HFFc6 (cell line): ENCODE results near the gene PCDHB7. TPM values are rescaled to one million over a fixed set of nuclear protein-coding genes. Genes with fewer than 3 reads are reported as not detected.
"Not testable (repeated sequence)": the region's sequence is repeated elsewhere in the genome, so short reads cannot be mapped to it uniquely, and the experiment has no call there.

Experiments used
- DNase-seq: peaks from one replicate; pipeline ENCODE4 v3.0.0-alpha.2; 2018
- H3K27ac Mint-ChIP-seq: 2 replicates; pipeline ENCODE4 v1.8.0; 2020; ENCODE audit warnings: mild to moderate bottlenecking, mixed read lengths
- H3K27me3 Mint-ChIP-seq: 2 replicates; pipeline ENCODE4 v1.8.0; 2021; ENCODE audit warnings: mild to moderate bottlenecking, moderate library complexity, mixed read lengths; ENCODE audit not compliant: insufficient read depth
- H3K36me3 Mint-ChIP-seq: 2 replicates; pipeline ENCODE4 v1.8.0; 2021; ENCODE audit warnings: low read depth, mixed read lengths
- H3K4me1 Mint-ChIP-seq: 2 replicates; pipeline ENCODE4 v1.8.0; 2020; ENCODE audit warnings: low read depth, mixed read lengths
- H3K4me3 Mint-ChIP-seq: 2 replicates; pipeline ENCODE4 v1.8.0; 2020; ENCODE audit warnings: mild to moderate bottlenecking, moderate library complexity, mixed read lengths
- H3K9me3 Mint-ChIP-seq: 2 replicates; pipeline ENCODE4 v1.8.0; 2020; ENCODE audit warnings: mild to moderate bottlenecking, mixed read lengths
- total RNA-seq, 6 experiments: library from RNA; stranded (reverse); fragmentation: NEBNext Ultra II Directional; extraction: Animal tissue kit (Norgen Biotek cat#: 25700); gene quantifications; 2 replicates in 1 of 6; 3 replicates in 5 of 6; pipeline ENCODE4 v1.2.3, GENCODE V29; 2021
- TF ChIP-seq, protein P1 (sequence below): fragments of 200-600 bp; sonication (generic); IDR thresholded peaks from 2 replicates; pipeline ENCODE4 v1.5.0; 2021; ENCODE audit warnings: antibody characterized with exemption, mild to moderate bottlenecking

The PCDHB7 gene
- total RNA-seq, 6 experiments from 2014 or later, result 0.38 to 0.97 (median 0.46) TPM

DNA sequence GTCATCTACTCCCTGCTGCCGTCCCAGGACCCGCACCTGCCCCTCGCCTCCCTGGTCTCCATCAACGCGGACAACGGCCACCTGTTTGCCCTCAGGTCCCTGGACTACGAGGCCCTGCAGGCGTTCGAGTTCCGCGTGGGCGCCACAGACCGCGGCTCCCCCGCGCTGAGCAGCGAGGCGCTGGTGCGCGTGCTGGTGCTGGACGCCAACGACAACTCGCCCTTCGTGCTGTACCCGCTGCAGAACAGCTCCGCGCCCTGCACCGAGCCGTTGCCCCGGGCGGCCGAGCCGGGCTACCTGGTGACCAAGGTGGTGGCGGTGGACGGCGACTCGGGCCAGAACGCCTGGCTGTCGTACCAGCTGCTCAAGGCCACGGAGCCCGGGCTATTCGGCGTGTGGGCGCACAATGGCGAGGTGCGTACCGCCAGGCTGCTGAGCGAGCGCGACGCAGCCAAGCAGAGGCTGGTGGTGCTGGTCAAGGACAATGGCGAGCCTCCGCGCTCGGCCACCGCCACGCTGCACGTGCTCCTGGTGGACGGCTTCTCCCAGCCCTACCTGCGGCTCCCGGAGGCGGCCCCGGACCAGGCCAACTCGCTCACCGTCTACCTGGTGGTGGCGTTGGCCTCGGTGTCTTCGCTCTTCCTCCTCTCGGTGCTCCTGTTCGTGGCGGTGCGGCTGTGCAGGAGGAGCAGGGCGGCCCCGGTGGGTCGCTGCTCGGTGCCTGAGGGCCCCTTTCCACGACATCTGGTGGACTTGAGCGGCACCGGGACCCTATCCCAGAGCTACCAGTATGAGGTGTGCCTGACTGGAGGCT lies 2.1 kb downstream of the PCDHB7 start:
- H3K4me1 Mint-ChIP-seq, result peaks cover 12% of the 10 kb centered on the region
- H3K27ac Mint-ChIP-seq, H3K36me3 Mint-ChIP-seq, DNase-seq, H3K4me3 Mint-ChIP-seq, H3K9me3 Mint-ChIP-seq, H3K27me3 Mint-ChIP-seq: not testable (repeated sequence)

DNA sequence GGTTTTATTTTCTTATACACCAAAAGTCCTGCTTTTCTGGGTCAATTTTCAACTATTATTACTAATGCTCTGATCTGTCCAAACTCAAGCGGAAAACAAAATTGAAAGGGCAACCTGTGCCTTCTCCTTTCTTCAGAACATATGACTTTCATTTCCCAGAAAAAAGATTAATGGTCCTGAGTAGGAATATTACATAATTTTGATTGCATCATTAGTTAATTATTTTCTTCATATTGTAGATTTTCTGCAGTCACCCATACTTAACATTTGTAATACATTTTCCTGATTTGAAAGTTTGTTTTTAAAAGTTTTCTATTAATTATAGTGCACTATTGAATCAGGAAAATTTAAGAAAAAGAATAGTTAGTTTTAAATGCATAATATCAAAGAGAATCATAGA lies 3.5 kb downstream of the PCDHB7 start:
- peaks cover 4% of the 10 kb centered on the region; the same call in 1 of the 2 replicates for H3K36me3 Mint-ChIP-seq
- H3K4me1 Mint-ChIP-seq, result peaks cover 12% of the 10 kb centered on the region
- H3K27me3 Mint-ChIP-seq, result peaks cover 8% of the 10 kb centered on the region; the same call in 1 of the 2 replicates
- H3K4me3 Mint-ChIP-seq, result no peak overlapping the region
- H3K27ac Mint-ChIP-seq, result no peak overlapping the region
- H3K9me3 Mint-ChIP-seq, result peaks cover 7% of the 10 kb centered on the region
- no peak for DNase-seq
- TF ChIP-seq, protein P1, sequence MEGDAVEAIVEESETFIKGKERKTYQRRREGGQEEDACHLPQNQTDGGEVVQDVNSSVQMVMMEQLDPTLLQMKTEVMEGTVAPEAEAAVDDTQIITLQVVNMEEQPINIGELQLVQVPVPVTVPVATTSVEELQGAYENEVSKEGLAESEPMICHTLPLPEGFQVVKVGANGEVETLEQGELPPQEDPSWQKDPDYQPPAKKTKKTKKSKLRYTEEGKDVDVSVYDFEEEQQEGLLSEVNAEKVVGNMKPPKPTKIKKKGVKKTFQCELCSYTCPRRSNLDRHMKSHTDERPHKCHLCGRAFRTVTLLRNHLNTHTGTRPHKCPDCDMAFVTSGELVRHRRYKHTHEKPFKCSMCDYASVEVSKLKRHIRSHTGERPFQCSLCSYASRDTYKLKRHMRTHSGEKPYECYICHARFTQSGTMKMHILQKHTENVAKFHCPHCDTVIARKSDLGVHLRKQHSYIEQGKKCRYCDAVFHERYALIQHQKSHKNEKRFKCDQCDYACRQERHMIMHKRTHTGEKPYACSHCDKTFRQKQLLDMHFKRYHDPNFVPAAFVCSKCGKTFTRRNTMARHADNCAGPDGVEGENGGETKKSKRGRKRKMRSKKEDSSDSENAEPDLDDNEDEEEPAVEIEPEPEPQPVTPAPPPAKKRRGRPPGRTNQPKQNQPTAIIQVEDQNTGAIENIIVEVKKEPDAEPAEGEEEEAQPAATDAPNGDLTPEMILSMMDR, result no peak

DNA sequence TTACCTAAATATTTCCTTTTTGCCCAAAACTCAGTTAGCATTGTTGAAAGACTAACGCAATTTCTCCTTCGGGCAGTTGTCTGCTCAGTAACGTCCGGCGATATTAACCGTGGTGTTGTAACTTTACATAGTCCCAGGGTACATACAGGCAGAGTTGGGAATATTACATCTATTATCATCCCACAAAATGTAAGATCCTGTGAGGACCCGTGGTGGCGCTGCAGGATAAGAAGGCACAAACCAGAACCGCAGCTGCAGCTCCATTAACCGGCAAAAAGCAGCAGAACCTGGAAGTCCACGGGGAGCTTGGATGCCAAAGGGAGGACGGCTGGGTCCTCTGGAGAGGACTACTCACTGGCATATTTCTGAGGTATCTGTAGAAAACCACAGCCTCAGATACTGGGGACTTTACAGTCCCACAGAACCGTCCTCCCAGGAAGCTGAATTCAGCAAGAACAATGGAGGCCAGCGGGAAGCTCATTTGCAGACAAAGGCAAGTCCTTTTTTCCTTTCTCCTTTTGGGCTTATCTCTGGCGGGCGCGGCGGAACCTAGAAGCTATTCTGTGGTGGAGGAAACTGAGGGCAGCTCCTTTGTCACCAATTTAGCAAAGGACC lies 5.2 kb downstream of the PCDHB7 start, which contains the start of gene PCDHB8:
PCDHB8 (plus strand) TSS at position 214 of the 615 bp plus-strand sequence; CDS start at position 459, 245 bp downstream.
- not testable (repeated sequence) for H3K4me3 Mint-ChIP-seq, H3K27me3 Mint-ChIP-seq, H3K27ac Mint-ChIP-seq, H3K36me3 Mint-ChIP-seq, H3K9me3 Mint-ChIP-seq
- peak; percentile 8 for DNase-seq
- TF ChIP-seq, protein P1, result peak; percentile 46
- peaks cover 11% of the 10 kb centered on the region for H3K4me1 Mint-ChIP-seq

DNA sequence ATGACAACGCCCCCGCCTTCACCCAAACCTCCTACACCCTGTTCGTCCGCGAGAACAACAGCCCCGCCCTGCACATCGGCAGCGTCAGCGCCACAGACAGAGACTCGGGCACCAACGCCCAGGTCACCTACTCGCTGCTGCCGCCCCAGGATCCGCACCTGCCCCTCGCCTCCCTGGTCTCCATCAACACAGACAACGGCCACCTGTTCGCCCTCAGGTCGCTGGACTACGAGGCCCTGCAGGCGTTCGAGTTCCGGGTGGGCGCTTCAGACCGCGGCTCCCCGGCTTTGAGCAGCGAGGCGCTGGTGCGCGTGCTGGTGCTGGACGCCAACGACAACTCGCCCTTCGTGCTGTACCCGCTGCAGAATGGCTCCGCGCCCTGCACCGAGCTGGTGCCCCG lies 6.9 kb downstream of the PCDHB7 start:
- H3K9me3 Mint-ChIP-seq, H3K36me3 Mint-ChIP-seq, H3K4me3 Mint-ChIP-seq, H3K27ac Mint-ChIP-seq, H3K27me3 Mint-ChIP-seq, DNase-seq: not testable (repeated sequence)
- peaks cover 15% of the 10 kb centered on the region for H3K4me1 Mint-ChIP-seq

DNA sequence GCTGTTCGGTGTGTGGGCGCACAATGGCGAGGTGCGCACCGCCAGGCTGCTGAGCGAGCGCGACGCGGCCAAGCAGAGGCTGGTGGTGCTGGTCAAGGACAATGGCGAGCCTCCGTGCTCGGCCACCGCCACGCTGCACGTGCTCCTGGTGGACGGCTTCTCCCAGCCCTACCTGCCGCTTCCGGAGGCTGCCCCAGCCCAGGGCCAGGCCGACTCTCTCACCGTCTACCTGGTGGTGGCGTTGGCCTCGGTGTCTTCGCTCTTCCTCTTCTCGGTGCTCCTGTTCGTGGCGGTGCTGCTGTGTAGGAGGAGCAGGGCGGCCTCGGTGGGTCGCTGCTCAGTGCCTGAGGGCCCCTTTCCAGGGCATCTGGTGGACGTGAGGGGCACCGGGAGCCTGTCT lies 7.4 kb downstream of the PCDHB7 start:
- not testable (repeated sequence) for H3K4me3 Mint-ChIP-seq, H3K27ac Mint-ChIP-seq, DNase-seq, H3K27me3 Mint-ChIP-seq
- Mint-ChIP-seq H3K4me1 (peaks cover 15% of the 10 kb centered on the region), H3K9me3 (peaks cover 12% of the 10 kb centered on the region), H3K36me3 (peaks cover 10% of the 10 kb centered on the region)

DNA sequence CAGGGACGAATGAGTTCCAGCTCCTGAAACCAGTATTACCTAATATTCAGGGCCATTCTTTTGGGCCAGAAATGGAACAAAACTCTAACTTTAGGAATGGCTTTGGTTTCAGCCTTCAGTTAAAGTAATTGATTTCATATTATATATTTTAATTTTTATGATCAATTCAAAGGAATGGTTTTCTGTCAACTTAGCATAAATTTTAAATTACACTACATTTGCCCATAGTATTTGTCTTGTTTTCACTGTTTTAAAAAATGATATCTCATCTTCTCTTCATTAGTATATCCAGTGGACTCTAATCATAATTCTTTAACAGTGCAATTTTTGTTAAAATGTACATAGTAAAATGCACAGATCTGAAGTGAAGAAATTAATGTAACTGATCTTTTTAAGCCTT lies 7.9 kb downstream of the PCDHB7 start:
- peaks cover 16% of the 10 kb centered on the region for H3K9me3 Mint-ChIP-seq
- TF ChIP-seq, protein P1, result no peak
- H3K36me3 Mint-ChIP-seq, result peaks cover 12% of the 10 kb centered on the region
- peaks cover 8% of the 10 kb centered on the region; the same call in 1 of the 2 replicates for H3K27me3 Mint-ChIP-seq
- no peak overlapping the region for H3K27ac Mint-ChIP-seq
- peaks cover 15% of the 10 kb centered on the region for H3K4me1 Mint-ChIP-seq
- no peak overlapping the region for H3K4me3 Mint-ChIP-seq
- DNase-seq, result no peak

DNA sequence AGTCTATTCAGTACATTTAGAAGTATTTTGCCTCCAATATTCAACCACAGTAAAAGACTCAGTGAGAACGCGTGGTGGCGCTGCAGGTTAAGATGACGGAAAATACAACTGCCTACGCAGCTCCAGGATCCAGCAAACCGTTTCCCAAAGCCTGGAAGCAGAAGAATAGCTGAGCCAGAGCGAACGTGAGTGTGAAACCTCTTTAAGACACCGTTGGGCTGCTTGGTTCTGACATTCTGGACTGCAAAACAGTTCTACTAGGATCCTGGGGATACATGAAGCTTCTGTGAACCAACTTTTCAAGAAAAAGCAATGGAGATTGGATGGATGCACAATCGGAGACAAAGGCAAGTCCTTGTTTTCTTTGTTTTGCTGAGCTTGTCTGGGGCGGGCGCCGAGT lies 9.8 kb downstream of the PCDHB7 start, which contains the start of gene PCDHB16:
PCDHB16 (plus strand) TSS at position 140 of the 400 bp plus-strand sequence; CDS start at position 313, 173 bp downstream.
- TF ChIP-seq, protein P1, result peak; percentile 78
- peaks cover 16% of the 10 kb centered on the region for H3K9me3 Mint-ChIP-seq
- peaks cover 20% of the 10 kb centered on the region for H3K4me1 Mint-ChIP-seq
- H3K4me3 Mint-ChIP-seq, result peak within 1 kb of the TSS; percentile 82
- H3K27me3 Mint-ChIP-seq, result peaks cover 8% of the 10 kb centered on the region
- peak; percentile 62 for DNase-seq
- H3K27ac Mint-ChIP-seq, result no peak within 1 kb of the TSS; the same call in 1 of the 2 replicates
- peaks cover 12% of the 10 kb centered on the region for H3K36me3 Mint-ChIP-seq

DNA sequence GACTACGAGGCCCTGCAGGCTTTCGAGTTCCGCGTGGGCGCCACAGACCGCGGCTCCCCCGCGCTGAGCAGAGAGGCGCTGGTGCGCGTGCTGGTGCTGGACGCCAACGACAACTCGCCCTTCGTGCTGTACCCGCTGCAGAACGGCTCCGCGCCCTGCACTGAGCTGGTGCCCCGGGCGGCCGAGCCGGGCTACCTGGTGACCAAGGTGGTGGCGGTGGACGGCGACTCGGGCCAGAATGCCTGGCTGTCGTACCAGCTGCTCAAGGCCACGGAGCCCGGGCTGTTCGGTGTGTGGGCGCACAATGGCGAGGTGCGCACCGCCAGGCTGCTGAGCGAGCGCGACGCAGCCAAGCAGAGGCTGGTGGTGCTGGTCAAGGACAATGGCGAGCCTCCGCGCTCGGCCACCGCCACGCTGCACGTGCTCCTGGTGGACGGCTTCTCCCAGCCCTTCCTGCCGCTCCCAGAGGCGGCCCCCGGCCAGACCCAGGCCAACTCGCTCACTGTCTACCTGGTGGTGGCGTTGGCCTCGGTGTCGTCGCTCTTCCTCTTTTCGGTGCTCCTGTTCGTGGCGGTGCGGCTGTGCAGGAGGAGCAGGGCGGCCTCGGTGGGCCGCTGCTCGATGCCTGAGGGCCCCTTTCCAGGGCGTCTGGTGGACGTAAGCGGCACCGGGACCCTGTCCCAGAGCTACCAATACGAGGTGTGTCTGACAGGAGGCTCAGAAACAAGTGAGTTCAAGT lies 11.8 kb downstream of the PCDHB7 start:
- Mint-ChIP-seq H3K36me3 (peaks cover 17% of the 10 kb centered on the region), H3K4me1 (peaks cover 27% of the 10 kb centered on the region), H3K9me3 (peaks cover 21% of the 10 kb centered on the region), H3K27me3 (peaks cover 12% of the 10 kb centered on the region)
- not testable (repeated sequence) for DNase-seq, H3K27ac Mint-ChIP-seq, H3K4me3 Mint-ChIP-seq
